Uterus (tissue), 4 donors: ENCODE measurements around the gene BHLHE40. TPM values are rescaled to one million over a fixed set of nuclear protein-coding genes. Genes with fewer than 3 reads are reported as not detected.
A peak's percentile ranks its signal among the peaks of the same experiment; 100 is the strongest.

ENCODE experiments used
- DNase-seq, 2 donors: peaks; one replicate each; pipeline ENCODE4 v3.0.0-alpha.2; 2019 to 2020
- H3K27ac ChIP-seq, 2 donors: fragments of 200-600 bp; sonication (generic); 1 replicate in 1 of 2; 2 replicates in 1 of 2; pipeline ENCODE4 v1.5.1; 2016 to 2018
- H3K27me3 ChIP-seq, 2 donors: fragments of 200-600 bp; sonication (generic); one replicate each; pipeline ENCODE4 v1.5.1; 2018 to 2019; ENCODE audit warnings: control low read depth in 1 of 2
- H3K36me3 ChIP-seq, 2 donors: fragments of 200-600 bp; sonication (generic); one replicate each; pipeline ENCODE4 v1.5.1; 2019; ENCODE audit warnings: control low read depth in 1 of 2
- H3K4me1 ChIP-seq, 2 donors: fragments of 200-600 bp; sonication (generic); one replicate each; pipeline ENCODE4 v1.5.1; 2018 to 2019; ENCODE audit warnings: control low read depth in 1 of 2
- H3K4me3 ChIP-seq, 2 donors: fragments of 200-600 bp; sonication (generic); 1 replicate in 1 of 2; 2 replicates in 1 of 2; pipeline ENCODE4 v1.5.1; 2018 to 2019; ENCODE audit warnings: mild to moderate bottlenecking in 1 of 2
- H3K9me3 ChIP-seq, 2 donors: fragments of 200-600 bp; sonication (generic); one replicate each; pipeline ENCODE4 v1.5.1; 2019; ENCODE audit warnings: control low read depth in 1 of 2
- CTCF ChIP-seq, 4 experiments: fragments of 200-600 bp in 2 of 4; fragments of 450-650 bp in 2 of 4; sonication (generic) in 2 of 4; IDR thresholded peaks; one replicate each; pipeline ENCODE4 v1.5.1; 2016 to 2019; ENCODE audit warnings: antibody characterized with exemption in 4 of 4, mild to moderate bottlenecking in 2 of 4, moderate library complexity in 1 of 4
- POLR2A ChIP-seq, 2 donors: fragments of 450-650 bp; IDR thresholded peaks; one replicate each; pipeline ENCODE4 v1.6.1; 2016; ENCODE audit warnings: antibody characterized with exemption in 2 of 2, mild to moderate bottlenecking in 1 of 2, moderate library complexity in 1 of 2
- intact Hi-C: fragments of 100-400 bp; cut with DNase I; formaldehyde crosslinking; loops from one replicate; pipeline ENCODE4 v1.15.1; 2023; ENCODE audit warnings: low total_unique reads
- total RNA-seq, 4 donors: library from RNA; depleted of rRNA in 3 of 4; stranded (reverse); fragments of >200 nt in 3 of 4; gene quantifications; one replicate each; pipeline versions ENCODE4 v1.1.0 to v1.2.4, GENCODE V29; 2014 to 2023
- donor health status: DM: yes; HTN: yes; CAD: no.

BHLHE40 gene
- total RNA-seq, 4 donors from 2014 or later = 11.4 to 84.2 (median 28.1) TPM

- peak overlapping the region; percentile 23 to 35 for H3K27ac ChIP-seq
- H3K9me3 ChIP-seq = no peaks in the 10 kb centered on the region
- no peak for DNase-seq
- no peaks in the 10 kb centered on the region for H3K36me3 ChIP-seq
- no peaks in the 10 kb centered on the region for H3K4me1 ChIP-seq
- no peak for TF ChIP-seq POLR2A (IDR thresholded peaks at IDR 0.05)
- TF ChIP-seq CTCF (IDR thresholded peaks at IDR 0.05) = no peak
- intact Hi-C loops = no loop called here
- H3K4me3 ChIP-seq = no peak overlapping the region
- no peaks in the 10 kb centered on the region for H3K27me3 ChIP-seq
Observed at GRCh38 chr3:4995500-4996053, 16.3 kb downstream of the BHLHE40 start.

- TF ChIP-seq CTCF (IDR thresholded peaks at IDR 0.05) = no peak
- no peaks in the 10 kb centered on the region for H3K9me3 ChIP-seq
- no peaks in the 10 kb centered on the region for H3K27me3 ChIP-seq
- DNase-seq = no peak
- H3K4me3 ChIP-seq = no peak overlapping the region
- no peaks in the 10 kb centered on the region for H3K36me3 ChIP-seq
- no peak overlapping the region for H3K27ac ChIP-seq
- no peaks in the 10 kb centered on the region for H3K4me1 ChIP-seq
- intact Hi-C loops = no loop called here
Observed at GRCh38 chr3:4996223-4996765, 17.1 kb downstream of the BHLHE40 start.

- Histone ChIP-seq H3K4me3 (no peak overlapping the region), H3K36me3 (no peaks in the 10 kb centered on the region), H3K4me1 (no peaks in the 10 kb centered on the region), H3K27me3 (no peaks in the 10 kb centered on the region), H3K9me3 (no peaks in the 10 kb centered on the region), H3K27ac (no peak overlapping the region)
- intact Hi-C loops = no loop called here
- no peak for DNase-seq
- TF ChIP-seq POLR2A (IDR thresholded peaks at IDR 0.05) = no peak
Observed at GRCh38 chr3:4996771-4997291, 17.6 kb downstream of the BHLHE40 start.

- H3K27ac ChIP-seq = no peak overlapping the region
- DNase-seq = no peak
Observed at GRCh38 chr3:4997946-4998345, 18.7 kb downstream of the BHLHE40 start.

GRCh38 chr3:4999531-5000184 is 20.4 kb downstream of the BHLHE40 start:
- no peaks in the 10 kb centered on the region for H3K4me1 ChIP-seq
- TF ChIP-seq POLR2A (IDR thresholded peaks at IDR 0.05) = no peak
- TF ChIP-seq CTCF (IDR thresholded peaks at IDR 0.05) = no peak
- H3K27me3 ChIP-seq = no peaks in the 10 kb centered on the region
- DNase-seq = no peak
- H3K4me3 ChIP-seq = no peak overlapping the region
- H3K36me3 ChIP-seq = no peaks in the 10 kb centered on the region
- intact Hi-C loops = no loop called here
- H3K9me3 ChIP-seq = no peaks in the 10 kb centered on the region
- no peak overlapping the region for H3K27ac ChIP-seq

More at GRCh38 chr3:4997946-4998345, 18.7 kb downstream of the BHLHE40 start:
- no peaks in the 10 kb centered on the region for H3K36me3 ChIP-seq
- TF ChIP-seq POLR2A (IDR thresholded peaks at IDR 0.05) (no peak), CTCF (IDR thresholded peaks at IDR 0.05) (no peak)
- no peaks in the 10 kb centered on the region for H3K27me3 ChIP-seq
- H3K4me3 ChIP-seq = no peak overlapping the region
- H3K9me3 ChIP-seq = no peaks in the 10 kb centered on the region
- intact Hi-C loops = no loop called here
- H3K4me1 ChIP-seq = no peaks in the 10 kb centered on the region
